ENCODE results near the gene KRT83. TPM values are rescaled to one million over a fixed set of nuclear protein-coding genes. Genes with fewer than 3 reads are reported as not detected.
A peak's percentile ranks its signal among the peaks of the same experiment; 100 is the strongest.

Gene KRT83
- total RNA-seq, 1 donor from 2014 or later = not detected

DNA sequence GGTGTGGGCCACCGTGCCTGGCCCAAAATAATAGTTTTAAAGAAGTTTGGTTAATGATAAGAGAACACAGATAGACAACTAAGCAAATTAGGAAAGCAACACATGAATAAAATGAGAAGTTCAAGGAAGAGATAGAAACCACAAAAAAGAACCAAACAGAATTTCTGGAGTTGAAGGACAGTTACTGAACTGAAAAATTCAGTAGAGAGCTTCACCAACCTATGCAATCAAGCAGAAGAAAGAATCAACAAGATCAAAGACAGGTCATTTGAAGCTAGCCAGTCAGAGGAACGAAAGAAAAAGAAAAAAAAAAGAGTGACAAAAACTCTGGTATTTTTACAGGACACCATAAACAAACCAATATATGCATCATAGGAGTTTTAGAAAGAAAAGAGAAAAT, 15.4 kb upstream of the KRT83 start:
- H3K27me3 Mint-ChIP-seq (ENCODE audit: low read depth) = peaks cover 13% of the 10 kb centered on the region
- H3K27ac Mint-ChIP-seq = no peak overlapping the region
- peaks cover 6% of the 10 kb centered on the region for H3K9me3 Mint-ChIP-seq
- intact Hi-C loops (cut with micrococcal nuclease) = no loop called here
- no peak overlapping the region for H3K4me3 Mint-ChIP-seq (ENCODE audit: low read depth)
- DNase-seq (ENCODE audit: low spot score) = no peak
- H3K36me3 Mint-ChIP-seq (ENCODE audit: low read depth) = no peaks in the 10 kb centered on the region
- H3K4me1 Mint-ChIP-seq (ENCODE audit: low read depth) = peaks cover 12% of the 10 kb centered on the region

GRCh38 chr12:52335598-52336262, 14.5 kb upstream of the KRT83 start:
- intact Hi-C loops (cut with micrococcal nuclease) = no loop called here
- DNase-seq (ENCODE audit: low spot score) = no peak
- H3K27ac Mint-ChIP-seq = no peak overlapping the region
- peaks cover 12% of the 10 kb centered on the region for H3K4me1 Mint-ChIP-seq (ENCODE audit: low read depth)
- H3K36me3 Mint-ChIP-seq (ENCODE audit: low read depth) = no peaks in the 10 kb centered on the region
- H3K4me3 Mint-ChIP-seq (ENCODE audit: low read depth) = no peak overlapping the region
- H3K9me3 Mint-ChIP-seq = peaks cover 6% of the 10 kb centered on the region
- peaks cover 15% of the 10 kb centered on the region for H3K27me3 Mint-ChIP-seq (ENCODE audit: low read depth)

GRCh38 chr12:52334185-52334584, 13.0 kb upstream of the KRT83 start:
- intact Hi-C loops (cut with micrococcal nuclease) = no loop called here
- no peak for DNase-seq (ENCODE audit: low spot score)
- H3K27me3 Mint-ChIP-seq (ENCODE audit: low read depth) = peaks cover 19% of the 10 kb centered on the region
- H3K9me3 Mint-ChIP-seq = peaks cover 6% of the 10 kb centered on the region
- no peak overlapping the region for H3K4me3 Mint-ChIP-seq (ENCODE audit: low read depth)
- no peaks in the 10 kb centered on the region for H3K36me3 Mint-ChIP-seq (ENCODE audit: low read depth)
- H3K4me1 Mint-ChIP-seq (ENCODE audit: low read depth) = peaks cover 12% of the 10 kb centered on the region
- no peak overlapping the region for H3K27ac Mint-ChIP-seq

DNA sequence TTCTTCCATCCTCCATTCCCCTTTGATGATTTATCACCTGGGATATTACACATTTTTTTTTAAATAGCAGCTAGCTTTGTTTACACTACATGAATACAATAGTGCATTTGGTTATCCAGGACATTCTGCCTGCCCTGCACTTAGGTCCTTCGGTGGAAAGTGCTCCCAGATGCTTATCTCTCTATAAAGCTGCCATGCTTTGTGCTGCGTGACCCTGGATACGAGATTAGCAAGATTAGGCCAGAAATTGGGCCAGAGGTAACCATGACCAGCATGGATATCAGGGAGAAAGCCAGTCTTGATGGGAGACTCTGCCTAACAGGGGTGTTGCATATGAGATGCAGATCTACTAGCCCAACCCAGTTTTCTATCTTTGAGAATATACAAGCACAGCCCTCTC, 12.1 kb upstream of the KRT83 start:
- intact Hi-C loops (cut with micrococcal nuclease) = no loop called here
- Mint-ChIP-seq H3K9me3 (peaks cover 6% of the 10 kb centered on the region), H3K4me1 (ENCODE audit: low read depth) (peaks cover 8% of the 10 kb centered on the region), H3K36me3 (ENCODE audit: low read depth) (no peaks in the 10 kb centered on the region), H3K27me3 (ENCODE audit: low read depth) (peaks cover 15% of the 10 kb centered on the region), H3K4me3 (ENCODE audit: low read depth) (no peak overlapping the region), H3K27ac (no peak overlapping the region)
- DNase-seq (ENCODE audit: low spot score) = no peak

- H3K4me1 Mint-ChIP-seq (ENCODE audit: low read depth) = peaks cover 12% of the 10 kb centered on the region
- no peak overlapping the region for H3K4me3 Mint-ChIP-seq (ENCODE audit: low read depth)
- intact Hi-C loops (cut with micrococcal nuclease) = no loop called here
- H3K27ac Mint-ChIP-seq = no peak overlapping the region
- no peaks in the 10 kb centered on the region for H3K36me3 Mint-ChIP-seq (ENCODE audit: low read depth)
- H3K9me3 Mint-ChIP-seq = peaks cover 6% of the 10 kb centered on the region
- H3K27me3 Mint-ChIP-seq (ENCODE audit: low read depth) = peaks cover 15% of the 10 kb centered on the region
- no peak for DNase-seq (ENCODE audit: low spot score)
Observed at GRCh38 chr12:52332381-52332780, 11.2 kb upstream of the KRT83 start.

GRCh38 chr12:52331833-52332232, 10.6 kb upstream of the KRT83 start:
- DNase-seq (ENCODE audit: low spot score) = no peak
- H3K36me3 Mint-ChIP-seq (ENCODE audit: low read depth) = no peaks in the 10 kb centered on the region
- H3K27me3 Mint-ChIP-seq (ENCODE audit: low read depth) = peaks cover 15% of the 10 kb centered on the region
- H3K4me1 Mint-ChIP-seq (ENCODE audit: low read depth) = peaks cover 15% of the 10 kb centered on the region
- intact Hi-C loops (cut with micrococcal nuclease) = no loop called here
- H3K4me3 Mint-ChIP-seq (ENCODE audit: low read depth) = no peak overlapping the region
- H3K9me3 Mint-ChIP-seq = peaks cover 5% of the 10 kb centered on the region
- H3K27ac Mint-ChIP-seq = no peak overlapping the region

DNA sequence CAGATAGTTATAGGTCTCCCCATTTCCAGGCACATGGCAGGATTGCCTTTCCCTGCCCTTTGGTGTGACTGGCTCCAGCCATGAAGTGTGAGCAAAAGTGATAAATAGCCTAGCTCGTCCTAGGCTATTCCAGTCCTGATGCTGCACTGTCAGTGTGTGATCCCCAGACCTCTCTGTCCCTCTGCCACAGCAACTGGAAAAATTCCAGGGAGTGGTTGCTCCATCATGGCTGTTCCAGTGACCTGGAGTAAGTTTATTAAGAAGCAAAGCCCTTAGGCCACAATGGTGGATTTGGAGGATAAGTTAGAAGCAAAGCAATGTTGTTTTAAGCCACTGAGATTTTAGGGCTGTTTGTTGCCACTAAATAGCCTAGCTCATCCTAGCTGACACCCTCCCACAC, 9.8 kb upstream of the KRT83 start:
- Mint-ChIP-seq H3K27ac (no peak overlapping the region), H3K4me3 (ENCODE audit: low read depth) (no peak overlapping the region), H3K9me3 (no peaks in the 10 kb centered on the region), H3K36me3 (ENCODE audit: low read depth) (no peaks in the 10 kb centered on the region), H3K27me3 (ENCODE audit: low read depth) (peaks cover 15% of the 10 kb centered on the region), H3K4me1 (ENCODE audit: low read depth) (peaks cover 11% of the 10 kb centered on the region)
- intact Hi-C loops (cut with micrococcal nuclease) = no loop called here
- no peak for DNase-seq (ENCODE audit: low spot score)

- intact Hi-C loops (cut with micrococcal nuclease) = loop anchor here (2.0 kb wide), 1 partner anchor 175 kb away; no protein-coding TSS in a partner anchor
- DNase-seq (ENCODE audit: low spot score) = no peak
- Mint-ChIP-seq H3K9me3 (no peaks in the 10 kb centered on the region), H3K27ac (no peak overlapping the region), H3K4me3 (ENCODE audit: low read depth) (no peak overlapping the region), H3K4me1 (ENCODE audit: low read depth) (peaks cover 11% of the 10 kb centered on the region), H3K36me3 (ENCODE audit: low read depth) (no peaks in the 10 kb centered on the region), H3K27me3 (ENCODE audit: low read depth) (peaks cover 15% of the 10 kb centered on the region)
Observed at GRCh38 chr12:52327830-52328500, 6.8 kb upstream of the KRT83 start.

- intact Hi-C loops (cut with micrococcal nuclease) = loop anchor here (2.0 kb wide), 1 partner anchor 174 kb away; no protein-coding TSS in a partner anchor
- H3K36me3 Mint-ChIP-seq (ENCODE audit: low read depth) = no peaks in the 10 kb centered on the region
- H3K9me3 Mint-ChIP-seq = no peaks in the 10 kb centered on the region
- H3K4me3 Mint-ChIP-seq (ENCODE audit: low read depth) = no peak overlapping the region
- no peak overlapping the region for H3K27ac Mint-ChIP-seq
- H3K27me3 Mint-ChIP-seq (ENCODE audit: low read depth) = peaks cover 22% of the 10 kb centered on the region
- peaks cover 11% of the 10 kb centered on the region for H3K4me1 Mint-ChIP-seq (ENCODE audit: low read depth)
- DNase-seq (ENCODE audit: low spot score) = peak; percentile 68
Observed at GRCh38 chr12:52327052-52327829, 6.0 kb upstream of the KRT83 start.

- Mint-ChIP-seq H3K4me3 (ENCODE audit: low read depth) (no peak overlapping the region), H3K27ac (no peak overlapping the region), H3K9me3 (no peaks in the 10 kb centered on the region), H3K27me3 (ENCODE audit: low read depth) (peaks cover 24% of the 10 kb centered on the region), H3K36me3 (ENCODE audit: low read depth) (no peaks in the 10 kb centered on the region), H3K4me1 (ENCODE audit: low read depth) (peaks cover 11% of the 10 kb centered on the region)
- intact Hi-C loops (cut with micrococcal nuclease) = no loop called here
- no peak for DNase-seq (ENCODE audit: low spot score)
Observed at GRCh38 chr12:52324153-52324444, 2.9 kb upstream of the KRT83 start.

- Mint-ChIP-seq H3K27me3 (ENCODE audit: low read depth) (peaks cover 24% of the 10 kb centered on the region), H3K4me3 (ENCODE audit: low read depth) (no peak overlapping the region)
Observed at GRCh38 chr12:52323416-52324152, 2.4 kb upstream of the KRT83 start.

GRCh38 chr12:52323001-52323400, 1.8 kb upstream of the KRT83 start:
- Mint-ChIP-seq H3K27me3 (ENCODE audit: low read depth) (peaks cover 24% of the 10 kb centered on the region), H3K4me3 (ENCODE audit: low read depth) (no peak overlapping the region), H3K4me1 (ENCODE audit: low read depth) (peaks cover 11% of the 10 kb centered on the region), H3K36me3 (ENCODE audit: low read depth) (no peaks in the 10 kb centered on the region), H3K9me3 (no peaks in the 10 kb centered on the region), H3K27ac (no peak overlapping the region)
- intact Hi-C loops (cut with micrococcal nuclease) = no loop called here
- DNase-seq (ENCODE audit: low spot score) = no peak

More at GRCh38 chr12:52323416-52324152, 2.4 kb upstream of the KRT83 start:
- no peak for DNase-seq (ENCODE audit: low spot score)
- Mint-ChIP-seq H3K27ac (no peak overlapping the region), H3K36me3 (ENCODE audit: low read depth) (no peaks in the 10 kb centered on the region), H3K9me3 (no peaks in the 10 kb centered on the region), H3K4me1 (ENCODE audit: low read depth) (peaks cover 11% of the 10 kb centered on the region)
- intact Hi-C loops (cut with micrococcal nuclease) = no loop called here
